Activated CD8-positive, alpha-beta T cell treated with anti-CD3 and anti-CD28 coated beads for 36 hours (primary cell): ENCODE results near the gene TBC1D8. TPM values are rescaled to one million over a fixed set of nuclear protein-coding genes. Genes with fewer than 3 reads are reported as not detected.

Experiments
- ATAC-seq: fragments of 200-7000 bp; cut with Tn5 transposase; one replicate; pipeline ENCODE4 v1.10.0; 2021; ENCODE audit warnings: mild to moderate bottlenecking, moderate library complexity
- CTCF ChIA-PET: fragments of 350-600 bp; sonication (Branson Sonifier 250); formaldehyde crosslinking; loops from one replicate; lab custom pipeline; 2021; ENCODE audit warnings: antibody characterized with exemption; lab: Charles Lee
- POLR2A ChIA-PET: fragments of 350-600 bp; sonication (Branson Sonifier 250); formaldehyde crosslinking; loops from one replicate; lab custom pipeline; 2021; ENCODE audit warnings: antibody characterized with exemption; lab: Charles Lee
- DNase-seq: peaks from one replicate; pipeline ENCODE4 v3.0.0-alpha.2; 2020
- H3K27ac Mint-ChIP-seq: one replicate; pipeline ENCODE4 v1.8.0; 2021; ENCODE audit warnings: mild to moderate bottlenecking, mixed read lengths
- H3K27me3 Mint-ChIP-seq: one replicate; pipeline ENCODE4 v1.8.0; 2021; ENCODE audit warnings: mixed read lengths
- H3K36me3 Mint-ChIP-seq: one replicate; pipeline ENCODE4 v1.8.0; 2021; ENCODE audit warnings: low read depth, mixed read lengths
- H3K4me1 Mint-ChIP-seq: one replicate; pipeline ENCODE4 v1.8.0; 2021; ENCODE audit warnings: low read depth, mixed read lengths
- H3K4me3 Mint-ChIP-seq: one replicate; pipeline ENCODE4 v1.8.0; 2021; ENCODE audit warnings: mild to moderate bottlenecking, moderate library complexity, mixed read lengths
- H3K9me3 Mint-ChIP-seq: one replicate; pipeline ENCODE4 v1.8.0; 2021; ENCODE audit warnings: mixed read lengths
- CTCF ChIP-seq: fragments of 200-600 bp; IDR thresholded peaks from one replicate; pipeline ENCODE4 v1.8.0; 2022; ENCODE audit warnings: antibody characterized with exemption, mild to moderate bottlenecking
- intact Hi-C: fragments of 100-400 bp; cut with micrococcal nuclease; formaldehyde crosslinking; loops from one replicate; pipeline ENCODE4 v1.10.0; 2022
- total RNA-seq, 2 experiments: library from RNA; stranded (reverse); gene quantifications; one replicate each; pipeline ENCODE4 v1.2.3, GENCODE V29; 2021

TBC1D8 gene
- total RNA-seq, 2 experiments from 2014 or later: 3.2 to 3.3 TPM

DNA sequence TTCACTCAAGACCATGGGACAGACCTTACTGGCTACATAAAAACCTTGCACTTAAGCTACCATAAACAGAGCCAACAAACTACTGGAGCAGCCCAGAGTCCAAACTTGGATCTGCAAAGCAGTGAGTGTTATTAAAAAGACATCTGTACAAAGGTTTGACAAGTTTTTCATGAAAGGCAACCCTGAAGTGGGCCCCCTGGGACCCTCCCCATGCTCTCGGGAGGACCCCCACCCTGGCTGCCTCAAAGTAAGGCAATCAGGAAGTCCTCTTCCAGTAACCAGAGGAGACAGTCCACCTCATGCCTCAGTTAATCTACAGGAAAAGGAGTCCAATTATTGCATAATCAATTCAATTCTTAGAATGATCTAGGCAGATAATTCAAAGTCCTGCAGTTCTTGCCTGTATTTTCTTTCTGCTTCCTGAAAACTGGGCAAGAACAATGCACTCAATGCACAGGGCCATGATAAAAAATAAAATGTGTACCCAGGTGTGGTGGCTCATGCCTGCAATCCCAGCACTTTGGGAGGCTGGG, 69.7 kb downstream of the TBC1D8 start:
- H3K4me3 Mint-ChIP-seq: no peak overlapping the region
- ATAC-seq: no peak
- CTCF ChIA-PET: no interaction called here
- H3K4me1 Mint-ChIP-seq: no peaks in the 10 kb centered on the region
- no peaks in the 10 kb centered on the region for H3K9me3 Mint-ChIP-seq
- DNase-seq: no peak
- POLR2A ChIA-PET: no interaction called here
- no peaks in the 10 kb centered on the region for H3K36me3 Mint-ChIP-seq
- intact Hi-C loops: no loop called here
- no peak overlapping the region for H3K27ac Mint-ChIP-seq
- no peak for TF ChIP-seq CTCF
- H3K27me3 Mint-ChIP-seq: no peaks in the 10 kb centered on the region

GRCh38 chr2:101080211-101081068, 70.7 kb downstream of the TBC1D8 start:
- intact Hi-C loops: no loop called here
- ChIA-PET POLR2A (no interaction called here), CTCF (no interaction called here)
- no peaks in the 10 kb centered on the region for H3K36me3 Mint-ChIP-seq
- H3K9me3 Mint-ChIP-seq: no peaks in the 10 kb centered on the region
- no peaks in the 10 kb centered on the region for H3K4me1 Mint-ChIP-seq
- TF ChIP-seq CTCF: no peak
- no peak for ATAC-seq
- H3K4me3 Mint-ChIP-seq: no peak overlapping the region
- no peaks in the 10 kb centered on the region for H3K27me3 Mint-ChIP-seq
- DNase-seq: no peak
- no peak overlapping the region for H3K27ac Mint-ChIP-seq

GRCh38 chr2:101076581-101076980, 74.6 kb downstream of the TBC1D8 start:
- Mint-ChIP-seq H3K36me3 (no peaks in the 10 kb centered on the region), H3K4me3 (no peak overlapping the region), H3K4me1 (no peaks in the 10 kb centered on the region), H3K9me3 (peaks cover 2% of the 10 kb centered on the region), H3K27ac (no peak overlapping the region), H3K27me3 (no peaks in the 10 kb centered on the region)
- ATAC-seq (no peak), DNase-seq (no peak)
- intact Hi-C loops: no loop called here
- CTCF ChIA-PET: no interaction called here
- POLR2A ChIA-PET: no interaction called here
- TF ChIP-seq CTCF: no peak

DNA sequence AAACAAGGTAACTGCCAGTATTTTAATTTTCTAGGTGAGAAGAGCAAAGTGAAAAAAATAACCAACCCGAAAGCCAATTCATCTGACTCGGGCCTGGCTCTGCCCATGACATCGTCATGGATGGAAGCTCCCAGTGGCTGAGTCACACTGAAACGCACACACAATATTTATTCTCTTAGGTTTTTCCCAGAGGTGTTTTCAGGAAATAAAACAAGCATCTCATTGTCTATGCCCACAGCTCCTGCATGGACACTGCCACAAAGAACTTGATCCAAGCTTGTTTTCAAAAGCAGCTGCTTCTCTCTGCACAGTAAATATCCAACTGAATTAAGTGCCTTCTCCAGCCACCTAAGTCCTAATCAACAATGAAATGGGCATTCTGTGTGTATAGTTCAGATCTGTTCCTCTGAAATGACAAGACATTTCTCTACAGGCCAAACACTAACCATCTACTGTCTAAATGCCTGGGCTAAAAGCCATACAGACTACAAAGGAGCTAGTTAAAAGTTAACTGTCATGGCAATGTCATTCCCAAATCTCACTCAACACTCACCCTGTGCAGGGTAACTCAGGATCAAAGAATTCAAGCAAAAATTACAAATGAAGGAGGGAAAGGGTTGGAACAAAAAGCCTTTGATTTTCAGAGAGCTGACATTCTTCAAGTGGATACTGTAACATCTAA, 86.2 kb downstream of the TBC1D8 start:
- H3K4me1 Mint-ChIP-seq: no peaks in the 10 kb centered on the region
- TF ChIP-seq CTCF: no peak
- no peak overlapping the region for H3K27ac Mint-ChIP-seq
- ChIA-PET POLR2A (no interaction called here), CTCF (no interaction called here)
- ATAC-seq (no peak), DNase-seq (no peak)
- no peaks in the 10 kb centered on the region for H3K36me3 Mint-ChIP-seq
- no peaks in the 10 kb centered on the region for H3K27me3 Mint-ChIP-seq
- no peak overlapping the region for H3K4me3 Mint-ChIP-seq
- intact Hi-C loops: no loop called here
- no peaks in the 10 kb centered on the region for H3K9me3 Mint-ChIP-seq

DNA sequence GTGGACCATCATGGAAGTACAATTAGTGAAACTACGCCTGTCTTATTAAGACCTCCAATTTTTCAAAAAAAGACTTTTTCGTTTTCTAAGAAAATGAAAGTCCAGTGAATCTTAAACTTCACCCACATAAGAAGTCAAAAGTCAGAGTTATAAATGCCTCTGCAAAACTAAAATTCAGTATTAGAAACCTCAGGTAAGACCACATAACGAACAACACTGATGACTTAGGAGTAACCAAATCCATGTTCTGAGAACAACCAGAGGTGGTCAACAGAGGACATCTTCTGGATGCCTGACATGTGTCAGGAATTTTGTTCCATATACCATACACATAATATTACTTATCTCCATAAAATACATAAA, 86.7 kb downstream of the TBC1D8 start:
- ChIA-PET POLR2A (no interaction called here), CTCF (no interaction called here)
- no peak for DNase-seq
- TF ChIP-seq CTCF: no peak
- no peaks in the 10 kb centered on the region for H3K4me1 Mint-ChIP-seq
- intact Hi-C loops: no loop called here
- H3K36me3 Mint-ChIP-seq: no peaks in the 10 kb centered on the region
- H3K4me3 Mint-ChIP-seq: no peak overlapping the region
- ATAC-seq: no peak
- no peaks in the 10 kb centered on the region for H3K9me3 Mint-ChIP-seq
- H3K27me3 Mint-ChIP-seq: no peaks in the 10 kb centered on the region
- H3K27ac Mint-ChIP-seq: no peak overlapping the region
